ENCODE measurements around the gene KCNN3.

Gene KCNN3

DNA sequence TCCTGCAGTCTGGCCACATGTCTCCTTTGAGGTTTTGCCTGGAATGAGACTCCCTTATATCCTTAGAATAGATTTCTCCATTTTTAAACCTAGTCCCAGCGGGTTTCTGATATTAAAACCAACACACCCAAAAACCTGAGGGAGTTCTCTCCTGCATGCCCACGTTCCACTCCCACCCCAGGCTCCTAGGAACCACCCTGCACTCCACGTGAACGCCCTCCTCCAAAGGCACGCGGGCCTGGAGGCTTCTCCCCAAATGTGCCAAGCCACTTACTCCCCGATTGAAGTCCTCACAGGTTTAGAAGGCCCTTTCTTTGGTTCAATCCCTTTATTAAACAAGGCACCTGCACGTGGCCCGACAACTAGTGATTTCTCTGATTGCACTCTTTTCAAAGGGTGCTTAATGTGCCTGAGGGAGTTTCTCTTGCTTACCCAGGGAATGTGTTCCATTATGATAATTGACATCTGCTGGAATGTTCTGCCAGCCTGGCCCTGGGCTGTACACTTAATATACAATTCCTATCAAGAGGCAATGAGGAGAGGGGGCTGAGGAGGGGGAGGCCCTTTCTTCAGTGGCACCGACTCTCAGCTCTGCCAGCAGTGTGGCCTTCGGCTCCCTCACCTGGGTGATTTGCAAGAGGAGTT is 157.8 kb downstream of the KCNN3 start:
- DNase-seq (ENCODE audit: low spot score), result no peak
- in situ Hi-C loops (cut with MboI; ENCODE audit: low sequenced_read_pairs, unreplicated experiment), result no loop called here
- TF ChIP-seq, protein P1, sequence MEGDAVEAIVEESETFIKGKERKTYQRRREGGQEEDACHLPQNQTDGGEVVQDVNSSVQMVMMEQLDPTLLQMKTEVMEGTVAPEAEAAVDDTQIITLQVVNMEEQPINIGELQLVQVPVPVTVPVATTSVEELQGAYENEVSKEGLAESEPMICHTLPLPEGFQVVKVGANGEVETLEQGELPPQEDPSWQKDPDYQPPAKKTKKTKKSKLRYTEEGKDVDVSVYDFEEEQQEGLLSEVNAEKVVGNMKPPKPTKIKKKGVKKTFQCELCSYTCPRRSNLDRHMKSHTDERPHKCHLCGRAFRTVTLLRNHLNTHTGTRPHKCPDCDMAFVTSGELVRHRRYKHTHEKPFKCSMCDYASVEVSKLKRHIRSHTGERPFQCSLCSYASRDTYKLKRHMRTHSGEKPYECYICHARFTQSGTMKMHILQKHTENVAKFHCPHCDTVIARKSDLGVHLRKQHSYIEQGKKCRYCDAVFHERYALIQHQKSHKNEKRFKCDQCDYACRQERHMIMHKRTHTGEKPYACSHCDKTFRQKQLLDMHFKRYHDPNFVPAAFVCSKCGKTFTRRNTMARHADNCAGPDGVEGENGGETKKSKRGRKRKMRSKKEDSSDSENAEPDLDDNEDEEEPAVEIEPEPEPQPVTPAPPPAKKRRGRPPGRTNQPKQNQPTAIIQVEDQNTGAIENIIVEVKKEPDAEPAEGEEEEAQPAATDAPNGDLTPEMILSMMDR (IDR thresholded peaks at IDR 0.05; ENCODE audit: borderline replicate concordance, control extremely low read depth, extremely low read depth, insufficient read depth, missing control alignments), result no peak

DNA sequence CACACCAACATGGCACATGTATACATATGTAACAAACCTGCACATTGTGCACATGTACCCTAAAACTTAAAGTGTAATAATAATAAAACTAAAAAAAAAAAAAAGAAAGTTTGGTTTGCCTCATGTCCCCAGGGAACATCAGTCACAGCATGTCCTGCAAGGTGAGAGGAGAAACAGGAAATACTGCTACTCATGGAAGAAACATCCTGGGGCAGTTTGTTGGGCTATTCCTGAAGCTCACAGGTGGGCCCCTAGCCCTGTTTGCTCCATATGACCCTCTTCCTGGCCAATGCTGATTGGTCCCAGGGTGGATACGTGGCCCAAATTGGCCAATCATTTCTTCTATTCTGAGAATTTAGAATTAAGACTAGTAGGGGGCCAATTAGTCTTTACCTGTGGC is 158.7 kb downstream of the KCNN3 start:
- DNase-seq (ENCODE audit: low spot score), result no peak

DNA sequence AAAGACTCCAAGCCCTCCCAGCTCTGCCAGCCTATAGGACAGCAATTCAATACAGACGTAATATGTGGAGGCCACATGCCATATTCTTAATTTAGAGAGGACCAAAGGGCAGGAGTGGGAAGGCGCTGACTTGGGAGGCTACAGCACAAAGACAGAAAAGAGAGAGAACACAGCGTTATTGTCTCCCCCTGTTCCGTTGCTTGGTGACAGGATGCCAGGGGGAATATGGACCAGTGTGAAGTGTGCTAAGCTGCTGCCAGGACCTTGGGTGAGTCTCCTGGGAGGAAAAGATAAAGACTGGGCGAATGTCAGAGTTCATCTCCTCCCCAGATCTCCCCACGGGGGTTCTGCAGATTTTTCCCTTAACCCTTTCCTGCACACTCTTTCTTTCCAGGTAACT is 160.0 kb downstream of the KCNN3 start:
- DNase-seq (ENCODE audit: low spot score), result no peak
- TF ChIP-seq, protein P1 (IDR thresholded peaks at IDR 0.05; ENCODE audit: borderline replicate concordance, control extremely low read depth, extremely low read depth, insufficient read depth, missing control alignments), result no peak
- in situ Hi-C loops (cut with MboI; ENCODE audit: low sequenced_read_pairs, unreplicated experiment), result no loop called here

More for the DNA sequence above, 158.7 kb downstream of the KCNN3 start:
- TF ChIP-seq, protein P1 (IDR thresholded peaks at IDR 0.05; ENCODE audit: borderline replicate concordance, control extremely low read depth, extremely low read depth, insufficient read depth, missing control alignments), result no peak
- in situ Hi-C loops (cut with MboI; ENCODE audit: low sequenced_read_pairs, unreplicated experiment), result no loop called here

DNA sequence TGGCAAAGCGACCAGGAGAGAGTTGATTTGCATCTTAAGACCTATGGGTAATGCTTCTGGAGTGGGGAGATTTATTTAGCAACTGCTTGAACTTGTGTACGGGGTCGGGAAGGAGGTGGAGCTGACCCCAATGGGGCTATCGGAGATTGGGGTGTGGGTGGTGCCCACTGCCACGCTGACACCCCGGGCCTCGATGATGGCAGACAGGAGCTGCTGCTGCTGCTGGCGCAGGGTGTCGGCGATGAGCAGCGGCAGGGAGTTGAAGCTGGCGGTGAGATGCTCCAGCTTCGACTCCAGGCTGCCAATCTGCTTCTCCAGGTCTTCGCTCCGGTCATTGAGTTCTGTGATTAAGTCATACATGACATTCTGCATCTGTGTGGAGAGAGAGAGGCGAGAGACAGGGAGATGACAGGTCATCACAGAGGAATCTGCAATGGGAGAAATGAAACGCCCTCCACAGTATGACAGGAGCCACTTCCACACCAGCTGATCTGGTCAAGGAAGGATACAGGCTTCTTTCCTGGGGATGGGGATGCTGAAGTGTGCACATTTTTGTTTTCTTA is 162.1 kb downstream of the KCNN3 start:
- TF ChIP-seq, protein P1 (IDR thresholded peaks at IDR 0.05; ENCODE audit: borderline replicate concordance, control extremely low read depth, extremely low read depth, insufficient read depth, missing control alignments), result no peak
- no peak for DNase-seq (ENCODE audit: low spot score)
- in situ Hi-C loops (cut with MboI; ENCODE audit: low sequenced_read_pairs, unreplicated experiment), result no loop called here

DNA sequence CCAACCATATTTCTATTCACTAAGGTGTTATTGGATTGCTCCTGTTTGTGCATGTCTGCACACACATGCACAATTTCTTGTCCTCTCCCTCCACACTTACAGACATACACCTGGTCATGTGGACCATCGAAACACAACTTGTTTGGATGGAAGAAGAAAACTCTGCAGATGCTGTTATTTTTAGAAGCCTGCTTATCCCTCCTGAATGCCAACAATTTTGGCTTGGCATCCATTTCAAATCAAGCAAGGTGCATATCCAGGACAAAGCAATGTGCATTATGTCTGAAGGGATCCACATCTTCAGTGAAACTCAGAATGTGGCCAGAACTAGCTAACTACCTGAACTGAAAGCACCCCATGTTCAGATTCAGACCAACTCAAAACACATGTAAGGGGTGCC is 163.2 kb downstream of the KCNN3 start:
- no peak for DNase-seq (ENCODE audit: low spot score)
- in situ Hi-C loops (cut with MboI; ENCODE audit: low sequenced_read_pairs, unreplicated experiment), result no loop called here
- TF ChIP-seq, protein P1 (IDR thresholded peaks at IDR 0.05; ENCODE audit: borderline replicate concordance, control extremely low read depth, extremely low read depth, insufficient read depth, missing control alignments), result no peak

DNA sequence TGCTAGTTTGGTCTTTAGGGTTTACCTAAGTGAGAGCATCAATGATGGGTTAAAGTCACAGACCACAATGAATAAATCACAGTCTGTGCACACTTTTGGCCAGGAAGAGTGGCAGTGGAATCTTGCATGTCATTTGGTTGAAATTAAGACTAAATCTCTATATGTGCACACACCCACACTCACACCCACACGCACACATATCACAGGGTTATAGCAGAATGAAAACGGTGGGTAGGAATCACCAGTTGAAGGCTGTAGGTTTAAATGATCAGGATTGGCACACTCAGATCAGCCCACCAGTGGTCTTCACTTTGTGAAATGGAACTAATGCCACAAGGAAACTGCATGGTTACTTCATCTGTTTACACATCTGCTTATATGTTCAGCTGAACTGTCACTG is 164.5 kb downstream of the KCNN3 start:
- in situ Hi-C loops (cut with MboI; ENCODE audit: low sequenced_read_pairs, unreplicated experiment), result no loop called here
- TF ChIP-seq, protein P1 (IDR thresholded peaks at IDR 0.05; ENCODE audit: borderline replicate concordance, control extremely low read depth, extremely low read depth, insufficient read depth, missing control alignments), result no peak
- DNase-seq (ENCODE audit: low spot score), result no peak

All from GM13976 (cell line).